Mammary epithelial cell (primary cell): ENCODE measurements around the gene DSE.

Source experiments
- EZH2 ChIP-seq: IDR thresholded peaks from 2 replicates; pipeline ENCODE4 v1.6.1; 2012; ENCODE audit warnings: low read length, inconsistent platforms, borderline replicate concordance
- TF ChIP-seq, protein P1 (sequence below), 2 donors: IDR thresholded peaks in 1 of 2; conservative IDR thresholded peaks in 1 of 2; 2 replicates each; pipeline ENCODE4 v1.5.1; 2011 to 2012; ENCODE audit warnings: inconsistent platforms in 2 of 2, low read length in 2 of 2, mild to moderate bottlenecking in 2 of 2, control low read depth in 1 of 2, low read depth in 1 of 2; ENCODE audit not compliant: insufficient read depth in 1 of 2; ENCODE audit errors: extremely low read depth in 1 of 2

DNA sequence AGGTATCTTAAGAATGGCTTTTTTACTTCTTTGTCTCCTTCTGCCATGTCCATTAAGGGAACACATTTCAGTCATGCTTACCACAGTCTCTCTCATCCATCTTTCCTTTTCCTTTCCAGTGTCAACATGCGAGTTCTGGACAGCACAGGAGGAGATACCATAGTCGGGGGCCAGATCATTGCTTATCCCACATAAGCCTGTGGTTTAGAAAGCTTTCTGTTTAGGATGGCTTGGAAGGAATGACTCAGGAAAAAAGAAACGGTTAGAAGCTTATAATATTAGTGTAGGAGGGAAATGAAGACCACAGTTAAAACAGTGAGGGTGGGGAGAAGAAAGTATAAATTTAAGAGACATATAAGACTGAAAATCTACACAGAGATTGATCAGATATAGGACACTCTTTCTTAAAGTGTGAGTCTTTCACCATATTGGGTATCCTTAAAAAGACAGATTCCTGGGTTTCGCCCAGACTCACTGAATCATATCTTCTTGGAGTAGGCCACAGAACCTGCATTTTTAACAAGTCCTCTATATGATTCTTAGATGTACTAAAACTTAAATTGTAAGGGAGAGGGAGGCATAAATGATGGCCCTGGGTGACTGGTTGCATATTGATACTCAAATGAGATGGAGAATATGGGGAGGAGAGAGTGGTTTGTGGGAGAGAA is 36.1 kb downstream of the DSE start:
- TF ChIP-seq, protein P1, sequence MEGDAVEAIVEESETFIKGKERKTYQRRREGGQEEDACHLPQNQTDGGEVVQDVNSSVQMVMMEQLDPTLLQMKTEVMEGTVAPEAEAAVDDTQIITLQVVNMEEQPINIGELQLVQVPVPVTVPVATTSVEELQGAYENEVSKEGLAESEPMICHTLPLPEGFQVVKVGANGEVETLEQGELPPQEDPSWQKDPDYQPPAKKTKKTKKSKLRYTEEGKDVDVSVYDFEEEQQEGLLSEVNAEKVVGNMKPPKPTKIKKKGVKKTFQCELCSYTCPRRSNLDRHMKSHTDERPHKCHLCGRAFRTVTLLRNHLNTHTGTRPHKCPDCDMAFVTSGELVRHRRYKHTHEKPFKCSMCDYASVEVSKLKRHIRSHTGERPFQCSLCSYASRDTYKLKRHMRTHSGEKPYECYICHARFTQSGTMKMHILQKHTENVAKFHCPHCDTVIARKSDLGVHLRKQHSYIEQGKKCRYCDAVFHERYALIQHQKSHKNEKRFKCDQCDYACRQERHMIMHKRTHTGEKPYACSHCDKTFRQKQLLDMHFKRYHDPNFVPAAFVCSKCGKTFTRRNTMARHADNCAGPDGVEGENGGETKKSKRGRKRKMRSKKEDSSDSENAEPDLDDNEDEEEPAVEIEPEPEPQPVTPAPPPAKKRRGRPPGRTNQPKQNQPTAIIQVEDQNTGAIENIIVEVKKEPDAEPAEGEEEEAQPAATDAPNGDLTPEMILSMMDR (conservative IDR thresholded peaks at IDR 0.05 in 1 of 2, IDR thresholded peaks at IDR 0.05 in 1 of 2; ENCODE audit: extremely low read depth in 1 of 2, insufficient read depth in 1 of 2, low read depth in 1 of 2, low read length in 2 of 2), result no peak
- no peak for TF ChIP-seq EZH2
